ENCODE data around the gene MEGF9.

Gene MEGF9

GRCh38 chr9:120705174-120705573 is 9.1 kb downstream of the MEGF9 start:
- no peaks in the 10 kb centered on the region for H3K4me1 ChIP-seq (ENCODE audit: control insufficient read depth, insufficient read depth, low read length)
- no CpG with 5 or more reads among the region's 3 CpGs for WGBS (ENCODE audit: insufficient coverage, insufficient read length)

GRCh38 chr9:120702075-120702474 is 12.2 kb downstream of the MEGF9 start:
- no CpG with 5 or more reads among the region's 1 CpG for WGBS (ENCODE audit: insufficient coverage, insufficient read length)
- H3K4me3 ChIP-seq (ENCODE audit: low read length): no peak overlapping the region
- peaks cover 2% of the 10 kb centered on the region for H3K27me3 ChIP-seq (ENCODE audit: control insufficient read depth, insufficient read depth, low read length)
- H3K36me3 ChIP-seq (ENCODE audit: control insufficient read depth, insufficient read depth, low read length): no peaks in the 10 kb centered on the region
- H3K27ac ChIP-seq (ENCODE audit: low read length): no peak overlapping the region
- DNase-seq (ENCODE audit: low read depth, low spot score): no peak
- no peaks in the 10 kb centered on the region for H3K4me1 ChIP-seq (ENCODE audit: control insufficient read depth, insufficient read depth, low read length)
- no peaks in the 10 kb centered on the region for H3K9me3 ChIP-seq (ENCODE audit: control insufficient read depth, insufficient read depth, low read length)

More at GRCh38 chr9:120705174-120705573, 9.1 kb downstream of the MEGF9 start:
- Histone ChIP-seq H3K4me3 (ENCODE audit: low read length) (no peak overlapping the region), H3K27ac (ENCODE audit: low read length) (no peak overlapping the region), H3K9me3 (ENCODE audit: control insufficient read depth, insufficient read depth, low read length) (no peaks in the 10 kb centered on the region), H3K27me3 (ENCODE audit: control insufficient read depth, insufficient read depth, low read length) (no peaks in the 10 kb centered on the region), H3K36me3 (ENCODE audit: control insufficient read depth, insufficient read depth, low read length) (no peaks in the 10 kb centered on the region)
- DNase-seq (ENCODE audit: low read depth, low spot score): no peak

GRCh38 chr9:120701248-120701647 is 13.0 kb downstream of the MEGF9 start:
- Histone ChIP-seq H3K27me3 (ENCODE audit: control insufficient read depth, insufficient read depth, low read length) (peaks cover 6% of the 10 kb centered on the region), H3K27ac (ENCODE audit: low read length) (no peak overlapping the region), H3K4me1 (ENCODE audit: control insufficient read depth, insufficient read depth, low read length) (no peaks in the 10 kb centered on the region), H3K9me3 (ENCODE audit: control insufficient read depth, insufficient read depth, low read length) (no peaks in the 10 kb centered on the region), H3K4me3 (ENCODE audit: low read length) (no peak overlapping the region), H3K36me3 (ENCODE audit: control insufficient read depth, insufficient read depth, low read length) (no peaks in the 10 kb centered on the region)
- no peak for DNase-seq (ENCODE audit: low read depth, low spot score)
- WGBS (ENCODE audit: insufficient coverage, insufficient read length): no CpG with 5 or more reads among the region's 1 CpG

- no peak for DNase-seq (ENCODE audit: low read depth, low spot score)
- Histone ChIP-seq H3K4me3 (ENCODE audit: low read length) (no peak overlapping the region), H3K4me1 (ENCODE audit: control insufficient read depth, insufficient read depth, low read length) (no peaks in the 10 kb centered on the region), H3K36me3 (ENCODE audit: control insufficient read depth, insufficient read depth, low read length) (no peaks in the 10 kb centered on the region), H3K27me3 (ENCODE audit: control insufficient read depth, insufficient read depth, low read length) (peaks cover 23% of the 10 kb centered on the region), H3K9me3 (ENCODE audit: control insufficient read depth, insufficient read depth, low read length) (no peaks in the 10 kb centered on the region), H3K27ac (ENCODE audit: low read length) (no peak overlapping the region)
- WGBS (ENCODE audit: insufficient coverage, insufficient read length): no CpG with 5 or more reads among the region's 2 CpGs
These were observed 15.5 kb downstream of the MEGF9 start for GRCh38 chr9:120698766-120699165.

GRCh38 chr9:120697448-120697847 is 16.8 kb downstream of the MEGF9 start:
- no CpG with 5 or more reads among the region's 2 CpGs for WGBS (ENCODE audit: insufficient coverage, insufficient read length)
- H3K27ac ChIP-seq (ENCODE audit: low read length): no peak overlapping the region
- H3K4me1 ChIP-seq (ENCODE audit: control insufficient read depth, insufficient read depth, low read length): no peaks in the 10 kb centered on the region
- no peaks in the 10 kb centered on the region for H3K36me3 ChIP-seq (ENCODE audit: control insufficient read depth, insufficient read depth, low read length)
- peaks cover 30% of the 10 kb centered on the region for H3K27me3 ChIP-seq (ENCODE audit: control insufficient read depth, insufficient read depth, low read length)
- H3K4me3 ChIP-seq (ENCODE audit: low read length): no peak overlapping the region
- DNase-seq (ENCODE audit: low read depth, low spot score): no peak
- H3K9me3 ChIP-seq (ENCODE audit: control insufficient read depth, insufficient read depth, low read length): no peaks in the 10 kb centered on the region

- Histone ChIP-seq H3K4me1 (ENCODE audit: control insufficient read depth, insufficient read depth, low read length) (no peaks in the 10 kb centered on the region), H3K27ac (ENCODE audit: low read length) (no peak overlapping the region), H3K36me3 (ENCODE audit: control insufficient read depth, insufficient read depth, low read length) (no peaks in the 10 kb centered on the region), H3K4me3 (ENCODE audit: low read length) (no peak overlapping the region), H3K9me3 (ENCODE audit: control insufficient read depth, insufficient read depth, low read length) (no peaks in the 10 kb centered on the region), H3K27me3 (ENCODE audit: control insufficient read depth, insufficient read depth, low read length) (peaks cover 36% of the 10 kb centered on the region)
- no CpG with 5 or more reads among the region's 3 CpGs for WGBS (ENCODE audit: insufficient coverage, insufficient read length)
- no peak for DNase-seq (ENCODE audit: low read depth, low spot score)
These were observed 17.6 kb downstream of the MEGF9 start for GRCh38 chr9:120696551-120697230.

GRCh38 chr9:120694559-120694958 is 19.7 kb downstream of the MEGF9 start:
- no peaks in the 10 kb centered on the region for H3K36me3 ChIP-seq (ENCODE audit: control insufficient read depth, insufficient read depth, low read length)
- DNase-seq (ENCODE audit: low read depth, low spot score): no peak
- peaks cover 52% of the 10 kb centered on the region for H3K27me3 ChIP-seq (ENCODE audit: control insufficient read depth, insufficient read depth, low read length)
- H3K9me3 ChIP-seq (ENCODE audit: control insufficient read depth, insufficient read depth, low read length): no peaks in the 10 kb centered on the region
- no peak overlapping the region for H3K4me3 ChIP-seq (ENCODE audit: low read length)
- no peaks in the 10 kb centered on the region for H3K4me1 ChIP-seq (ENCODE audit: control insufficient read depth, insufficient read depth, low read length)
- no peak overlapping the region for H3K27ac ChIP-seq (ENCODE audit: low read length)

GRCh38 chr9:120693700-120694008 is 20.6 kb downstream of the MEGF9 start:
- Histone ChIP-seq H3K9me3 (ENCODE audit: control insufficient read depth, insufficient read depth, low read length) (no peaks in the 10 kb centered on the region), H3K36me3 (ENCODE audit: control insufficient read depth, insufficient read depth, low read length) (no peaks in the 10 kb centered on the region), H3K27me3 (ENCODE audit: control insufficient read depth, insufficient read depth, low read length) (peaks cover 59% of the 10 kb centered on the region), H3K4me1 (ENCODE audit: control insufficient read depth, insufficient read depth, low read length) (no peaks in the 10 kb centered on the region), H3K4me3 (ENCODE audit: low read length) (no peak overlapping the region), H3K27ac (ENCODE audit: low read length) (no peak overlapping the region)
- DNase-seq (ENCODE audit: low read depth, low spot score): no peak

GRCh38 chr9:120692901-120693699 is 21.2 kb downstream of the MEGF9 start:
- Histone ChIP-seq H3K27ac (ENCODE audit: low read length) (no peak overlapping the region), H3K27me3 (ENCODE audit: control insufficient read depth, insufficient read depth, low read length) (peaks cover 63% of the 10 kb centered on the region), H3K4me3 (ENCODE audit: low read length) (no peak overlapping the region), H3K4me1 (ENCODE audit: control insufficient read depth, insufficient read depth, low read length) (no peaks in the 10 kb centered on the region), H3K9me3 (ENCODE audit: control insufficient read depth, insufficient read depth, low read length) (no peaks in the 10 kb centered on the region), H3K36me3 (ENCODE audit: control insufficient read depth, insufficient read depth, low read length) (no peaks in the 10 kb centered on the region)
- WGBS (ENCODE audit: insufficient coverage, insufficient read length): no CpG with 5 or more reads among the region's 1 CpG
- no peak for DNase-seq (ENCODE audit: low read depth, low spot score)

- Histone ChIP-seq H3K4me1 (ENCODE audit: control insufficient read depth, insufficient read depth, low read length) (no peaks in the 10 kb centered on the region), H3K4me3 (ENCODE audit: low read length) (no peak overlapping the region), H3K27me3 (ENCODE audit: control insufficient read depth, insufficient read depth, low read length) (peaks cover 54% of the 10 kb centered on the region), H3K9me3 (ENCODE audit: control insufficient read depth, insufficient read depth, low read length) (no peaks in the 10 kb centered on the region), H3K36me3 (ENCODE audit: control insufficient read depth, insufficient read depth, low read length) (no peaks in the 10 kb centered on the region), H3K27ac (ENCODE audit: low read length) (no peak overlapping the region)
- DNase-seq (ENCODE audit: low read depth, low spot score): no peak
These were observed 23.9 kb downstream of the MEGF9 start for GRCh38 chr9:120690372-120690771.

- Histone ChIP-seq H3K36me3 (ENCODE audit: control insufficient read depth, insufficient read depth, low read length) (no peaks in the 10 kb centered on the region), H3K4me3 (ENCODE audit: low read length) (no peak overlapping the region), H3K9me3 (ENCODE audit: control insufficient read depth, insufficient read depth, low read length) (no peaks in the 10 kb centered on the region), H3K27ac (ENCODE audit: low read length) (no peak overlapping the region), H3K27me3 (ENCODE audit: control insufficient read depth, insufficient read depth, low read length) (peaks cover 51% of the 10 kb centered on the region), H3K4me1 (ENCODE audit: control insufficient read depth, insufficient read depth, low read length) (no peaks in the 10 kb centered on the region)
- WGBS (ENCODE audit: insufficient coverage, insufficient read length): 100% methylated on average over 1 of the region's 3 CpGs
- no peak for DNase-seq (ENCODE audit: low read depth, low spot score)
These were observed 24.4 kb downstream of the MEGF9 start for GRCh38 chr9:120689860-120690259.
